ENCODE measurements around the gene AUNIP. TPM values are rescaled to one million over a fixed set of nuclear protein-coding genes. Genes with fewer than 3 reads are reported as not detected.
A peak's percentile ranks its signal among the peaks of the same experiment; 100 is the strongest.

AUNIP gene
- total RNA-seq, 4 donors from 2014 or later, result 1.3 to 5.4 (median 2.5) TPM

- DNase-seq, result no peak
- H3K4me3 ChIP-seq, result no peak overlapping the region
- intact Hi-C loops (cut with DNase I), result loop anchor here (5.0 kb wide), 1 partner anchor 190 kb away; no protein-coding TSS in a partner anchor
- peaks cover 24 to 58% (median 25%) of the 10 kb centered on the region in 3 donors for H3K4me1 ChIP-seq
- WGBS, 2 donors, result 4 to 5% methylated on average over 14 to 19 of the region's 19 CpGs
- peak overlapping the region; percentile 17 to 71 (median 60) for H3K27ac ChIP-seq
- H3K27me3 ChIP-seq, result no peaks in the 10 kb centered on the region
- no peak for TF ChIP-seq POLR2A (IDR thresholded peaks at IDR 0.05)
- peak; percentile 55 to 92 (median 88) for TF ChIP-seq CTCF (IDR thresholded peaks at IDR 0.05)
- no peaks in the 10 kb centered on the region for H3K9me3 ChIP-seq
- no peaks in the 10 kb centered on the region for H3K36me3 ChIP-seq
Measured at GRCh38 chr1:25796811-25797458, 62.3 kb downstream of the AUNIP start.

GRCh38 chr1:25795946-25796810 is 63.1 kb downstream of the AUNIP start:
- Histone ChIP-seq H3K4me3 (no peak overlapping the region), H3K36me3 (no peaks in the 10 kb centered on the region), H3K27me3 (no peaks in the 10 kb centered on the region), H3K9me3 (no peaks in the 10 kb centered on the region), H3K27ac (peak overlapping the region; percentile 17 to 71 (median 60)), H3K4me1 (peaks cover 20 to 51% (median 23%) of the 10 kb centered on the region in 3 donors)
- TF ChIP-seq POLR2A (IDR thresholded peaks at IDR 0.05) (no peak), CTCF (IDR thresholded peaks at IDR 0.05) (no peak)
- 46 to 51% methylated on average over 18 of the region's 22 CpGs for WGBS, 2 donors
- intact Hi-C loops (cut with DNase I), result loop anchor here (5.0 kb wide), 1 partner anchor 189 kb away; no protein-coding TSS in a partner anchor
- no peak for DNase-seq

GRCh38 chr1:25795211-25795610 is 64.0 kb downstream of the AUNIP start:
- TF ChIP-seq CTCF (IDR thresholded peaks at IDR 0.05), result no peak
- TF ChIP-seq POLR2A (IDR thresholded peaks at IDR 0.05), result no peak
- 60 to 66% methylated on average over 2 of the region's 2 CpGs for WGBS, 2 donors
- Histone ChIP-seq H3K4me1 (peaks cover 12 to 42% (median 19%) of the 10 kb centered on the region in 3 donors), H3K27me3 (no peaks in the 10 kb centered on the region), H3K9me3 (no peaks in the 10 kb centered on the region), H3K27ac (no peak overlapping the region), H3K4me3 (no peak overlapping the region), H3K36me3 (no peaks in the 10 kb centered on the region)
- intact Hi-C loops (cut with DNase I), result loop anchor here (5.0 kb wide), 1 partner anchor 188 kb away; no protein-coding TSS in a partner anchor
- DNase-seq, result no peak

GRCh38 chr1:25794325-25794724 is 64.9 kb downstream of the AUNIP start:
- peaks cover 7 to 37% (median 14%) of the 10 kb centered on the region in 3 donors for H3K4me1 ChIP-seq
- 69 to 80% methylated on average over 8 of the region's 8 CpGs for WGBS, 2 donors
- H3K27ac ChIP-seq, result peak overlapping the region in 1 of 4 donors; percentile 25
- TF ChIP-seq POLR2A (IDR thresholded peaks at IDR 0.05) (no peak), CTCF (IDR thresholded peaks at IDR 0.05) (no peak)
- intact Hi-C loops (cut with DNase I), result no loop called here
- H3K36me3 ChIP-seq, result no peaks in the 10 kb centered on the region
- no peak overlapping the region for H3K4me3 ChIP-seq
- H3K9me3 ChIP-seq, result no peaks in the 10 kb centered on the region
- H3K27me3 ChIP-seq, result no peaks in the 10 kb centered on the region
- no peak for DNase-seq
